GM18526 (cell line): ENCODE measurements around the gene PRUNE1.

Experiments used
- POLR2A ChIP-seq: IDR thresholded peaks from 3 replicates; pipeline ENCODE4 v1.6.1; 2011; ENCODE audit not compliant: insufficient read length; ENCODE audit errors: extremely low read depth

PRUNE1 gene

GRCh38 chr1:151072224-151072623, 64.0 kb downstream of the PRUNE1 start:
- TF ChIP-seq POLR2A = no peak
